Skeletal muscle cell (primary cell): ENCODE results near the gene ABCF3.
A peak's percentile ranks its signal among the peaks of the same experiment; 100 is the strongest.
"Not testable (repeated sequence)": the region's sequence is repeated elsewhere in the genome, so short reads cannot be mapped to it uniquely, and the experiment has no call there.

Experiments
- DNase-seq: peaks from one replicate; pipeline ENCODE4 v3.0.0-alpha.2; 2010; ENCODE audit warnings: low read depth
- H3K4me3 ChIP-seq: 2 replicates; pipeline ENCODE4 v1.5.1; 2011; ENCODE audit warnings: low read depth, mild to moderate bottlenecking, control low read depth, low read length, moderate library complexity

Gene ABCF3

DNA sequence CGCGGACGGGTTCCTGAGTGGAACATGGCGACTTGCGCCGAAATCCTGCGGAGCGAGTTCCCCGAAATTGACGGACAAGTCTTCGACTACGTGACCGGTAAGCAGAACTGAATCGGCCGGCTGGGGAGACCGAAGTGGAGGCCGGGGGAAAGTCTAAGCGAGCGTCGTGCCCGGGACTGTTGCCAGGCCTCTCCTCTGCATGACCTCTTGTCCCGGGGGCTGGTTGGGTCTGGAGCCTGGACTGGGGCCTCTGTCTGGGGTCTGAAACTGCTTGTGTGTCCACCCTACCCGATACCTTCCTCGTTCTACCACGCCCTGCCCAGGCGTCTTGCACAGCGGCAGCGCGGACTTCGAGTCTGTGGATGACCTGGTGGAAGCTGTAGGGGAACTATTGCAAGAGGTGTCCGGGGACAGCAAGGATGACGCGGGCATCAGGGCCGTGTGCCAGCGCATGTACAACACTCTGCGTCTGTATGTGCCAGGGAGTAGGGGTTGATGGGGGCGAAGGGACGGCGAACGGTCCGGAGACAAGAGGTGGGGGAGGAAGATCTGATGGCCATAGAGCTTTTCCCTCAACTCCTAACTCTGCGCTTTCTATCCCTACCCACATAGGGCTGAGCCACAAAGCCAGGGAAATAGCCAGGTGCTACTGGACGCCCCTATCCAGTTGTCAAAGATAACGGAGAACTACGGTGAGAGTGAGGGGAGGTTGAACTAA lies at the start of gene ABCF3:
TSS of gene ABCF3 (plus strand) at position 16 of the 718 bp plus-strand sequence. CDS start at position 25, 9 bp downstream.
- peak; percentile 20 for DNase-seq
- peak within 1 kb of the TSS; percentile 87 for H3K4me3 ChIP-seq

GRCh38 chr3:184140436-184140835 lies 45.6 kb upstream of the ABCF3 start:
- no peak overlapping the region for H3K4me3 ChIP-seq

DNA sequence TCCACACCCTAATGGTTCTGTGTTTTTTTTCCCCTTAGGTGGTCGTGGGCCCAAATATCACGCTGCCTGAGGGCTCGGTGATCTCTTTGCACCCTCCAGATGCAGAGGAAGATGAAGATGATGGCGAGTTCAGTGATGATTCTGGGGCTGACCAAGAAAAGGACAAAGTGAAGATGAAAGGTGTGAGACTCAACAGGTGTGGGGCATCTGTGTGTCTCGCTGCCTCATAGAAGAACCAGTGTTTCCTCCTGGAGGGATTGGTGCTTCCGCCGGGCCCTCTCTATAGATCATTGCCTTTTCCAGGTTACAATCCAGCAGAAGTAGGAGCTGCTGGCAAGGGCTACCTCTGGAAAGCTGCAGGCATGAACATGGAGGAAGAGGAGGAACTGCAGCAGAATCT lies 43.8 kb upstream of the ABCF3 start:
- no peak overlapping the region for H3K4me3 ChIP-seq
- DNase-seq, result no peak

More at GRCh38 chr3:184140436-184140835, 45.6 kb upstream of the ABCF3 start:
- no peak for DNase-seq

DNA sequence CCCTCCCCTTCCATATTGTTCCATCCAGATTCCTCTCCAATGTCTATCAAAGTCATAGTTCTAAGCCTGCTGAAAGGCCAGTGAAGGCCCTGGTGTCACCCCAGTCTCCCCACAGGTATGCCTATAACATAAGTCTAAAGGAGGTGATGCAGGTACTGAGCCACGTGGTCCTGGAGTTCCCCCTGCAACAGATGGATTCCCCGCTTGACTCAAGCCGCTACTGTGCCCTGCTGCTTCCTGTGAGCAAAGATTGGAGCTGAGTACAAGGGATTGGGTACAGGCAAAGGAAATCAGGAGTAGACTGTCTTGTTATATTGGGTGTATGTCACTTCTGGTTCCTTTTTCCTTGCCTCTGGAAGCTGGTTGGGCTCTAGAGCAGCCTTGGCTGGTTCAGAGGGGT lies 42.7 kb upstream of the ABCF3 start:
- no peak overlapping the region for H3K4me3 ChIP-seq
- DNase-seq, result no peak

- DNase-seq, result no peak
- no peak overlapping the region for H3K4me3 ChIP-seq
Measured at GRCh38 chr3:184144505-184144904, 41.5 kb upstream of the ABCF3 start.

GRCh38 chr3:184145111-184145524 lies 40.9 kb upstream of the ABCF3 start:
- DNase-seq, result no peak
- no peak overlapping the region for H3K4me3 ChIP-seq

- H3K4me3 ChIP-seq, result no peak overlapping the region
- DNase-seq, result no peak
Measured at GRCh38 chr3:184145751-184146270, 40.2 kb upstream of the ABCF3 start.

- no peak for DNase-seq
- H3K4me3 ChIP-seq, result no peak overlapping the region
Measured at GRCh38 chr3:184148076-184148475, 37.9 kb upstream of the ABCF3 start.

- no peak overlapping the region for H3K4me3 ChIP-seq
- no peak for DNase-seq
Measured at GRCh38 chr3:184149123-184149522, 36.9 kb upstream of the ABCF3 start.

DNA sequence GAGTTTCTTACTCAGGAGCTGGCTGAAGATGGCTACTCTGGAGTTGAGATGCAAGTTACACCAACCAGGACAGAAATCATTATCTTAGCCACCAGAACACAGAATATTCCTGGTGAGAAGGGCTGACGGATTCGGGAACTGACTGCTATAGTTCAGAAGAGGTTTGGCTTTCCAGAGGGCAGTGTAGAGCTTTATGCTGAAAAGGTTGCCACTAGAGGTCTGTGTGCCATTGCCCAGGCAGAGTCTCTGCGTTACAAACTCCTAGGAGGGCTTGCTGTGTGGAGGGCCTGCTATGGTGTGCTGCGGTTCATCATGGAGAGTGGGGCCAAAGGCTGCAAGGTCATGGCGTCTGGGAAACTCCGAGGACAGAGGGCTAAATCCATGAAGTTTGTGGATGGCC lies 36.2 kb upstream of the ABCF3 start:
- H3K4me3 ChIP-seq, DNase-seq: not testable (repeated sequence)

- no peak for DNase-seq
- H3K4me3 ChIP-seq, result peak within 1 kb of the TSS; percentile 98
Measured at GRCh38 chr3:184154885-184155643, 30.9 kb upstream of the ABCF3 start, which contains the start of gene DVL3. DVL3 (plus strand) TSS chr3:184155377; CDS start chr3:184155636, 259 bp downstream.

- no peak for DNase-seq
- peak overlapping the region; percentile 98 for H3K4me3 ChIP-seq
Measured at GRCh38 chr3:184155644-184156521, 30.1 kb upstream of the ABCF3 start.

GRCh38 chr3:184156522-184156955 lies 29.5 kb upstream of the ABCF3 start:
- H3K4me3 ChIP-seq, result peak overlapping the region; percentile 98
- DNase-seq, result peak; percentile 36

GRCh38 chr3:184157206-184157605 lies 28.8 kb upstream of the ABCF3 start:
- no peak for DNase-seq
- H3K4me3 ChIP-seq, result peak overlapping the region; percentile 98

DNA sequence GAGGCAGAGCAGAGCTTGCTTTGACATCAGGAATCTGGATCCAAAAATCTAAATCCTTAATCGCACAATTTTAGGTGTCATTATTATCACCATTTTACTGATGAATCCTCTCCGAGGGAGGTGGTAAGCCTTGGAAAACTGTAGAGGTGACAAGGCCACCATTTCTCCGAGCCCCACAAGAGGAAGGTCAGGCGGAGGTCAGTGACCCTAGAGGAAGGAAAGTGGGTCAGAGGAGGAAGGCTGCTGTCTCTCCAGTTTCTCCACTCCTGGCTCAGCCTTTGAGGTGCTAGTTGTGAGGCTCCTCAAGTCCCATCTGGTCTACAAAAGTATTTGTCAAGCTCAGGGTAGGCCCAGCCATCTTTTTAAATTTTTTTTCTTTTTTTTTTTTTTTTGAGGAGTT lies 27.6 kb upstream of the ABCF3 start:
- no peak overlapping the region for H3K4me3 ChIP-seq
- DNase-seq, result no peak

GRCh38 chr3:184160456-184160855 lies 25.5 kb upstream of the ABCF3 start:
- no peak overlapping the region for H3K4me3 ChIP-seq
- no peak for DNase-seq

GRCh38 chr3:184162571-184163070 lies 23.4 kb upstream of the ABCF3 start:
- H3K4me3 ChIP-seq, DNase-seq: not testable (repeated sequence)

- no peak for DNase-seq
- H3K4me3 ChIP-seq, result no peak overlapping the region
Measured at GRCh38 chr3:184164648-184165330, 21.2 kb upstream of the ABCF3 start.

- DNase-seq, result no peak
- no peak overlapping the region for H3K4me3 ChIP-seq
Measured at GRCh38 chr3:184165543-184165942, 20.5 kb upstream of the ABCF3 start.
